ENCODE measurements around the gene DCHS2.

DCHS2 gene

GRCh38 chr4:154455111-154455510 is 36.5 kb downstream of the DCHS2 start:
- DNase-seq (ENCODE audit: low read depth in 3 of 3, low spot score in 1 of 3) = no peak

DNA sequence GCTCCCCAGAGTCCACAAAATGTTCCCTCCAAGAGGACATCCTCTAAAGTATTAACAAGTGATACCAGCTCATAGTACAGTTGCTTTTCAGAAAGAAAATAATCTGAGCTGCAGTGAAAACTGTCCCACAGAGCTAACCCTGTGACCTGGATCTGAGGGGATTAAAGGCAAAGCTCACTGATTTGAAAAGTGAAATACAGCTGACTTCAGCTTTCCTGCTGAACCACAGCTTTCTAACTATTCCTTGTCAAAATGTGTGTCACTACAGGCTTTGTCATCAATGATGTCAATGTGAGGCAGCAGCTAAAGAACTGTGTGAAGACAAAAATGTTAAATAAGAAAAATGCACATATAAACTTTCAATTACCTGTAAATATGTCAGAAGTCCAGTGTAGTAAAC is 36.9 kb downstream of the DCHS2 start:
- no peak for DNase-seq (ENCODE audit: low read depth in 3 of 3, low spot score in 1 of 3)

- no peak for DNase-seq (ENCODE audit: low read depth in 3 of 3, low spot score in 1 of 3)
Observed at GRCh38 chr4:154452798-154453346, 38.7 kb downstream of the DCHS2 start.

DNA sequence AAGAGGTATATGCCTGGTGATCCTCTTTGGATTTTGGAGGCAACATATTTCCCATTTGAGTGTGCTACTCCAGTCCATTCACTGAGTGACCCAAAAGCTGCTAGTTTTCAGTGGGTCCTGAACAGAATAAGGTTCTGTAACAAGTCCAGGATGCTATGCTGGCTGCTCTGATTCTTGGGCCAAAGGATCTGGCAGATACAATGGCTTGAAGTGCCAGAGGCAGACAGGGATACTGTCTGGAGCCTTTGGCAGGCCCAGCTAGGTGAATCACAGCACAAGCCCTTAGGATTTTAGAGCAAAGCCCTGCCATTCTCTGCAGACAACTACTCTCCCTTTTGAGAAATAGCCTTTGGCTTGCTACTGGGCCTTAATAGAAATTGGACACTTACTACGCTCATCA is 40.6 kb downstream of the DCHS2 start:
- no peak for DNase-seq (ENCODE audit: low read depth in 3 of 3, low spot score in 1 of 3)

DNA sequence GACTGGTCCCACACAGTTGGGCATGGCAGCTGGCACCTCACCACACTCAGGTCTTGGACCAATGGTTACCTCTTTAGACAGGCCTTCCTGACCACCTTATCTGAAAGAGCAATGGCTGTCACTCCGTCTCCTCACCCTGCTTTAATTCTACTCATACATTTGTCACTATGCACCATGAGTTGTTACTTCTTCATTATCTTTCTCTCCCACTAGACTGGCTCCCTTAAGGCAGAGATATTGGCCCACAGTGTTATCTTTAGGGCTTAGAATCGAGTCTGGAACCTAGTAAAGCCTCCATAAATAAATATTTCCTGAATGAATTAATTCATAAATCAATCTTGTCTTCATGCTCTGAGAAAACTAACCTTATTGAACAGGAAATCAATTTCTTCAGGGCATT is 46.6 kb downstream of the DCHS2 start:
- no peak for DNase-seq (ENCODE audit: low read depth in 3 of 3, low spot score in 1 of 3)

DNA sequence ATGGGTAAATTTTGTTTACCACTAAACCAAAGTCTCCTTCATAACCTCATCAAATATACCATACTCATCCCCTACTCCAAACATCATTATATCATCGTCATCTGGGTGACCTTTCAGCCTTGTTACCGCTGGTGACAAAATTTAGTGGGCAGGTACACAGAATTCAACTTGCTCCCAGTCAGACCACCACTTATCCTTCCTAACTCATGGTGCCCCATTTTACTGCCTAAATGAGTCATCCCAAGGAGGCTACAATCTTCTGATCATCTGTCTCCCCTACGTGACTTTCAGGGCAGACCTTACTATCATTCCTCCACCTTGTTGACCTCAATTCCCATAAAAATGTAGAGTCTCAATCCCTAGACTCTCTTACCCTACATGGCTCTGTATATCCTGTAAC is 49.6 kb downstream of the DCHS2 start:
- DNase-seq (ENCODE audit: low read depth in 3 of 3, low spot score in 1 of 3) = no peak

GRCh38 chr4:154441124-154441523 is 50.5 kb downstream of the DCHS2 start:
- no peak for DNase-seq (ENCODE audit: low read depth in 3 of 3, low spot score in 1 of 3)

DNA sequence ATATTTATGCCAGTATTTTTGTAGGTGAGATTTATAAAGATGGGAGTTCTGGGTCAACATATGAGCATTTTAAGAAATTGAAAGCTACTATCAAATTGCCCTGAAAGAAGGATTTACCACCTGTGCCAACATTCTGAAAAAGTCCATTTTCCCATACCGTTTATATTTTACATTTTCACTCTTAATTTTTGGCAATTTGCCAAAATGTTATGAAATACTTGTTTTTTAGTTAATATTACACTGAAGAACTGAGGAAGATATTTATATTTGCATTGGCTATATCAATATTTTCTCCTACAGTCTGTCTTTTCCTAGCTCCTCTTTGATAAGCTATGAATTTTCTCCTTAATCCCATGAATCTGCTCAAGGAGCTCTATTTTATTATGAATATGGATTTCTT is 52.4 kb downstream of the DCHS2 start:
- DNase-seq (ENCODE audit: low read depth in 3 of 3, low spot score in 1 of 3) = no peak

DNA sequence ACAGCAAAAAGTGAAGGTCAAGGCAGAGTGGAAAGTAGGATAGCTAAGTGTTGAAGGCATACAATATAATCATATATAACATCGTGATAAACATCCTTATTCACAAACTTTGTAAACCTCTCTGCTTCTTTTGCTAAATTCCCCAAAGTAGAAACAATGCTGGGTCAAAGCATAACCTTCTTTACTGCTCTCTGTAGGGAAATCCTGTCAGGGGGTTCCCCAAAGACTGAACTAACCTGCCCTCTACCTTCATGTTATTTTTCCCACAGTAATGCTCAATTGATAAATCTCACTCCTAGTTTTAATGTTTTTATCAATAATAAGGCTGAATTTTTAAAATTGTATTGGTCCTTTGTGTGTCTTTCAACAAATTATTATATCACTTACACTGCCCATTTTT is 55.7 kb downstream of the DCHS2 start:
- no peak for DNase-seq (ENCODE audit: low read depth in 3 of 3, low spot score in 1 of 3)

DNA sequence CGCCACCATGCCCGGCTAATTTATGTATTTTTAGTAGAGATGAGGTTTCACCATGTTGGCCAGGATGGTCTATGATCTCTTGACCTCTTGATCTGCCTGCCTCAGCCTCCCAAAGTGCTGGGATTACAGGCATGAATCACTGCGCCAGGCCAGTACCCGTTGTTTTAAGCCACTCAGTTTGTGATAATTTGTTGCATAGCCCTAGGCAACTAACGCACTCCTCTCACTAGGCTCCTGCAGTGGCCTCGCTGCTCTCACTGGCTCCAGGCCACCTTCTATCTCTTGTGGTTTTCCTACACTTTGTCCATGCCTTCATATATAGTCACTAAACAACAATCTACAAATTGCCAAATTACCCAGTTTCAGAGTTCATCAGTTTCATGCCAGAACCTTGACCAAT is 58.1 kb downstream of the DCHS2 start:
- no peak for DNase-seq (ENCODE audit: low read depth in 3 of 3, low spot score in 1 of 3)

DNA sequence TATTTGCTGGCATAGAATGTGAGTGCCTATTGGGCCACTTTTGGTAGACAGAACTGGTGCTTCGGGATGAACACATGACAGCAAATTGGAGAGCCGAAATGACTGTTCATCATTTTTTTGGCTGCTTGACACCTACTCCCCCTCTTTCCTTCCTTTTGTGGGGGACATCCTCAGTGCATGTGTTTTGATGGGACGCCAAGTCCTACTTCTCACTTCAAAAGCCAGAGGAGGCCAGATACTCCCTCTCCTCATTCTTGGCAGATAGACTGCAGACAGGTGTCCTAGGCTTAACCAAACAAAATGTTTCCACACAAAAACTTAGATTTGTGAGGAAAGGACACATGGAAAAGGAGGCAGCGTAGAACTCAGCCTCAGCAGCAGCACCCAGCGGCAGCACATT is 62.4 kb downstream of the DCHS2 start:
- DNase-seq (ENCODE audit: low read depth in 3 of 3, low spot score in 1 of 3) = no peak

DNA sequence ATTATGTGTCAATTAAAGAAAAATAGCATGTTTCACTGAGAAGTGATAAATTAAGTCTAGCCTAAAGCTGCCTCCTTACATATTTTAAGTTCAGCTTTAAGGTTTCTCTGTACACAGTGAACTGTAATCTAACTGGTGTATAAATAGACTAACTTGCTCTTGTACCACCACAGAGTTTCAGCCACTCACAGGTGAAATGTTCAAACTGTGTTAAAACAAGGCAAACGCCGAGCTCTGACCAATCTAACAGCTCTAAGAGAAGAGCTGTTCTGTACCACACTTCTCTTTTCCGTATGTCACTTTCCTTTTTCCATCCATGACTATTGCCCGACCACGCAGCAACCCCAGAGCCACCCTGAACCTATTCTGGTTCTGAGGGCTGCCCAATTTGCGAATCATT is 64.5 kb downstream of the DCHS2 start:
- DNase-seq (ENCODE audit: low read depth in 3 of 3, low spot score in 1 of 3) = no peak

- DNase-seq (ENCODE audit: low read depth in 3 of 3, low spot score in 1 of 3) = no peak
Observed at GRCh38 chr4:154425514-154425913, 66.1 kb downstream of the DCHS2 start.

DNA sequence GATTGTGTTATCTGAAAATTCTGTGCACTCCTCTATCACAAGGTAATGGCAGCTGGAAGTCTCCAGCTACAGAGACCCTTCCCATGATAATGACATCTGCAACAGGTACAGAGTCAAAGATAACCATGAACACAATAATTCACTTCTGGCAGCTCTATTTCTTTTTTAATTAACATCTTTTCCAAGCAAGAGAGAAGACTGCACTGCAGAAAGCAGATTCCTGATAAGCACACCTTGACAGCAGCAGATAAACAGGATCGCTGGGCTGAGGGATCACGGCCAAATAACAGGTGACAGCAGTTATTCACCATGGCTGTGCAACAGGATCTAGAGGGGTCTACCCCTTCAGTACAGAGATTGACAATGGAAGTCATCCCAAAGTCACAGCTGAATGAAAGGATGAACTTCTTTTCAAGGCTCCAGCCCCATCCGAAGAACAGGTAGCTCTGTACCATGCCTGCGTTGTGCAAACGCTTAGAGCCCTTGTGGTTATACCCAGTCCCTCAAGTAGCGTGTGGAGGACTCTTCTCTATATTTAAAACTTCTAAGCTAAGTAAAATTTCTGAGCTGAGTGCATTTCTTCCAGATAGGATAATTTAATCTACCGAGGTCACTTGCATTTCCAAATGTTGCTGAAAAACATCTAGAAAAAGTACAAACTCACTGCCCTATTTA is 66.7 kb downstream of the DCHS2 start:
- no peak for DNase-seq (ENCODE audit: low read depth in 3 of 3, low spot score in 1 of 3)

DNA sequence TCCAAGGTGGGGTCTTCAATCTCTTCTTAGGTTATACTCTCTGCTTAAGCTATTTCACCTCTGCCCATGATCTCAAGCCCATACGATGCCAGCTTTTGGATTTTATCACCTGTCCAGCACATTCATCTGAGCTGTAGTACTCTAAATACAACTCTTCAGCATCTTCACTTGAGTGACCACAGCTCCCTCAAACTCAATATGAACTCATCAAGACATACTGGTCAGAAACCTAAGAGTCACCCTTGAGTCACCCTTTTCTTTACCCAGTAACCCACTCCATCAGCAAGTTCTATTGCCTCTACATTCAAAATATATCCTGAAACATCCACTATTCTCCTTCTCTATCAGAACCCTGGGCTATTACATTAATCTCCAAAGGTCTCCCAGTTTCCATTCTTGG is 69.4 kb downstream of the DCHS2 start:
- no peak for DNase-seq (ENCODE audit: low read depth in 3 of 3, low spot score in 1 of 3)

- DNase-seq (ENCODE audit: low read depth in 3 of 3, low spot score in 1 of 3) = no peak
Observed at GRCh38 chr4:154421618-154422017, 70.0 kb downstream of the DCHS2 start.

GRCh38 chr4:154417373-154417673 is 74.3 kb downstream of the DCHS2 start:
- DNase-seq (ENCODE audit: low read depth in 3 of 3, low spot score in 1 of 3) = no peak

GRCh38 chr4:154416190-154416547 is 75.4 kb downstream of the DCHS2 start:
- DNase-seq (ENCODE audit: low read depth in 3 of 3, low spot score in 1 of 3) = no peak

- DNase-seq (ENCODE audit: low read depth in 3 of 3, low spot score in 1 of 3) = no peak
Observed at GRCh38 chr4:154415313-154415712, 76.3 kb downstream of the DCHS2 start.

DNA sequence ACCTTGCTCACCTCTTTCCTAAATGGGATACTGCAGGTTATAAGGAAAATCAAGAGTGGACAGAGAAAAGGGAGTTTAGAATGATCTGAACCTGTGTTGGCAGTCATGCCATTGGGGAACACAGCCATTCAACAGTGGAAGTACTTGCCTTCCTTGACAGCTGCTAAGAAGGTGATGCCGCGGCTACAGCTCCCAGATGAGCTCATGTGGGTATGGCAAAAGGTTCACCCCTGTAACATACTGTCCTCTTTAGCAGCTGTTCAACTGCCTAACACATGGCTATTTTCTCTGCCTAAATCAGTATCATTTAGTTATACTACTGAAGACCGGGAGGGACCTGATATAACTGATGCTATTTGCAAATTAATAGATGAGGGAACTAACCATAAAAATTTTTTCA is 76.8 kb downstream of the DCHS2 start:
- no peak for DNase-seq (ENCODE audit: low read depth in 3 of 3, low spot score in 1 of 3)

DNA sequence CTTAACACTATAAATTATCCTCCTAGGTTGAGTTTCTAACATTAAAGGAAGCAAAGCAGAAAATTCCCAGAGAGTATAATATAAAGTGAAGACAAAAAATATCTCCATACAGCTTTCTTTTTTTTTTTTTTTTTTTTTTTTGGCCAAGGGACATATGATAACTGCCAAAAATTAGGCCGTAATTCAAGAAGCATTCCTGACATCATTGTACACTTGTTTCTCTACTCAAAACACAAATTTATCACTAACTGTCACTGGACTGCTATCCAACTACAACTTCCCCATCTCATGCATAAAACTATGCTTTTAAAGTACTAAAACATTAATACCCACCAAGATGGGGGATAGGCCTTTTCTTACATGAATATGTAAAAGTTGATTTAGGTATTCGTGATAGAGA is 77.2 kb downstream of the DCHS2 start:
- DNase-seq (ENCODE audit: low read depth in 3 of 3, low spot score in 1 of 3) = no peak

GRCh38 chr4:154407443-154407842 is 84.2 kb downstream of the DCHS2 start:
- DNase-seq (ENCODE audit: low read depth in 3 of 3, low spot score in 1 of 3) = no peak

DNA sequence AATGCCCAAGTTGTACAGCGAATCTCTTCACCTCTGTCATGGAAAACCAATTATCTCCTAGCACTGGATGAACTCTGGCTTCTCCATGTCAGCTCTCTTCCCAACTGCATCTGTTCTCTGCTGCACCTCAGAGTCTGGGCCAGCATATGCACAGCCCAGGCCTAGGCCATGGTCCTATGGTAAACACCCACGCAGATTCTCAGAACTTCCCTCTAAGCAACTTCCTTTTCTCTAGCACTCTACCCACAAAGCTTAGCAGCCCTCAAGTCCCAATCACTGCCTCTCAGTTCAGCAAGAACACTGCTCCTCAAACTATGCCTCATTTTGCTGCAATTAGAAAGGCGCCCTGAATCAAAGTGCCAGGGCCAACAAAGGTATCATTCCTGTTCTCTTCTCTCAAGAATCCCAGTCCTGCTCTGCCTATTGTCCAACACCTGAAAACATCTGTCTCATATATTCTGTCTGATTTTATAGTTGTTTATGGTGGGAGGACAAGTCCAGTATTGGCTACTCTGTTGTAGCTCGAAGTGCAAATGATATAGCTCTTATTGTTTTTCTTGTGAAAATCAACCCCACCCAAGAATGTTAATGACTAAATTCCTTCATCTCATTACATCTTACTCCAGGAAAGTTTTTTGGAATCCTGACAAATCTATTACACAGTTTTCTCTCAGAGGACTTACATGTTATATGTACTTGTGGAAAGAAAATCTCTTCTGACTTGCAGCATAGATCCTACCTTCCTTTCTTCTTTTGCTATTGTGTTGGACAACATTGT is 85.4 kb downstream of the DCHS2 start:
- DNase-seq (ENCODE audit: low read depth in 3 of 3, low spot score in 1 of 3) = no peak

All from stimulated activated CD4-positive, alpha-beta T cell treated with anti-CD3 and anti-CD28 coated beads, TNF-alpha, amount 100 ng/mL, for 1 hour (primary cell).